ENCODE results near the gene GDE1.

The GDE1 gene

GRCh38 chr16:19485611-19486010 lies 36.3 kb downstream of the GDE1 start:
- Histone ChIP-seq H3K4me3 (replicated peaks; ENCODE audit: insufficient read depth, low read length) (no peak overlapping the region), H3K27ac (replicated peaks) (no peak overlapping the region), H3K27me3 (ENCODE audit: insufficient read depth, poor library complexity, severe bottlenecking) (no peaks in the 10 kb centered on the region)
- TF ChIP-seq REST (IDR thresholded peaks at IDR 0.05; ENCODE audit: insufficient replicate concordance, low read depth) (no peak), CTCF (IDR thresholded peaks at IDR 0.05; ENCODE audit: insufficient read depth, low read length) (no peak), GABPA (IDR thresholded peaks at IDR 0.05; ENCODE audit: low read depth) (no peak), SPI1 (IDR thresholded peaks at IDR 0.05; ENCODE audit: borderline replicate concordance, low read depth) (no peak), POLR2AphosphoS5 (IDR thresholded peaks at IDR 0.05; ENCODE audit: low read depth) (no peak)
- no peak for DNase-seq (ENCODE audit: low read depth in 1 of 2, low spot score in 1 of 2)

- H3K27ac ChIP-seq (replicated peaks): no peak overlapping the region
- TF ChIP-seq CTCF (IDR thresholded peaks at IDR 0.05; ENCODE audit: insufficient read depth, low read length) (no peak), SPI1 (IDR thresholded peaks at IDR 0.05; ENCODE audit: borderline replicate concordance, low read depth) (no peak), REST (IDR thresholded peaks at IDR 0.05; ENCODE audit: insufficient replicate concordance, low read depth) (no peak), GABPA (IDR thresholded peaks at IDR 0.05; ENCODE audit: low read depth) (no peak), POLR2AphosphoS5 (IDR thresholded peaks at IDR 0.05; ENCODE audit: low read depth) (no peak)
- no peak for DNase-seq (ENCODE audit: low read depth in 1 of 2, low spot score in 1 of 2)
- H3K27me3 ChIP-seq (ENCODE audit: insufficient read depth, poor library complexity, severe bottlenecking): no peaks in the 10 kb centered on the region
- no peak overlapping the region for H3K4me3 ChIP-seq (replicated peaks; ENCODE audit: insufficient read depth, low read length)
Measured at GRCh38 chr16:19484096-19484495, 37.8 kb downstream of the GDE1 start.

- no peak for DNase-seq (ENCODE audit: low read depth in 1 of 2, low spot score in 1 of 2)
- TF ChIP-seq CTCF (IDR thresholded peaks at IDR 0.05; ENCODE audit: insufficient read depth, low read length) (no peak), REST (IDR thresholded peaks at IDR 0.05; ENCODE audit: insufficient replicate concordance, low read depth) (no peak), GABPA (IDR thresholded peaks at IDR 0.05; ENCODE audit: low read depth) (no peak), SPI1 (IDR thresholded peaks at IDR 0.05; ENCODE audit: borderline replicate concordance, low read depth) (no peak), POLR2AphosphoS5 (IDR thresholded peaks at IDR 0.05; ENCODE audit: low read depth) (no peak)
- Histone ChIP-seq H3K27ac (replicated peaks) (no peak overlapping the region), H3K4me3 (replicated peaks; ENCODE audit: insufficient read depth, low read length) (no peak overlapping the region), H3K27me3 (ENCODE audit: insufficient read depth, poor library complexity, severe bottlenecking) (no peaks in the 10 kb centered on the region)
Measured at GRCh38 chr16:19482291-19482690, 39.6 kb downstream of the GDE1 start.
